CD4-positive, alpha-beta T cell treated with Interleukin-6 at 100 ng/mL for 8 hours (primary cell): ENCODE data around the gene LPAR1.

Source experiments
- DNase-seq: peaks from one replicate; pipeline ENCODE4 v3.0.0-alpha.2; 2020; ENCODE audit warnings: mixed read lengths, low spot score

Gene LPAR1

GRCh38 chr9:111037356-111037707, 938 bp downstream of the LPAR1 start:
- DNase-seq = no peak

- no peak for DNase-seq
Measured at GRCh38 chr9:111036946-111037345, 1.3 kb downstream of the LPAR1 start.

- DNase-seq = no peak
Measured at GRCh38 chr9:111036429-111036789, 1.9 kb downstream of the LPAR1 start.

GRCh38 chr9:111035543-111036428, 2.5 kb downstream of the LPAR1 start:
- DNase-seq = no peak

- no peak for DNase-seq
Measured at GRCh38 chr9:111034898-111035539, 3.3 kb downstream of the LPAR1 start.

- DNase-seq = no peak
Measured at GRCh38 chr9:111034170-111034897, 3.9 kb downstream of the LPAR1 start.

- no peak for DNase-seq
Measured at GRCh38 chr9:111030492-111030891, 7.8 kb downstream of the LPAR1 start.

- no peak for DNase-seq
Measured at GRCh38 chr9:111029260-111029659, 9.0 kb downstream of the LPAR1 start.

- no peak for DNase-seq
Measured at GRCh38 chr9:111027798-111028197, 10.5 kb downstream of the LPAR1 start.

- no peak for DNase-seq
Measured at GRCh38 chr9:111023128-111023527, 15.1 kb downstream of the LPAR1 start.

GRCh38 chr9:111020594-111020993, 17.7 kb downstream of the LPAR1 start:
- no peak for DNase-seq

GRCh38 chr9:111016426-111017045, 21.7 kb downstream of the LPAR1 start:
- DNase-seq = no peak

- DNase-seq = no peak
Measured at GRCh38 chr9:111016016-111016415, 22.3 kb downstream of the LPAR1 start.

- no peak for DNase-seq
Measured at GRCh38 chr9:111013707-111014106, 24.6 kb downstream of the LPAR1 start.

GRCh38 chr9:111013250-111013649, 25.0 kb downstream of the LPAR1 start:
- DNase-seq = no peak

GRCh38 chr9:111008158-111009075, 29.9 kb downstream of the LPAR1 start:
- DNase-seq = no peak

- no peak for DNase-seq
Measured at GRCh38 chr9:111005746-111006470, 32.4 kb downstream of the LPAR1 start.

GRCh38 chr9:111004936-111005335, 33.3 kb downstream of the LPAR1 start:
- no peak for DNase-seq

GRCh38 chr9:111003182-111003581, 35.1 kb downstream of the LPAR1 start:
- no peak for DNase-seq

- no peak for DNase-seq
Measured at GRCh38 chr9:111001526-111001925, 36.7 kb downstream of the LPAR1 start.

- DNase-seq = no peak
Measured at GRCh38 chr9:111000202-111000601, 38.1 kb downstream of the LPAR1 start.
